CD4-positive, alpha-beta T cell treated with Interleukin-10 for 1 hour (primary cell): Measurements from ENCODE around the gene CD63.

Experiments
- DNase-seq: peaks from one replicate; pipeline ENCODE4 v3.0.0-alpha.2; 2020

The CD63 gene

GRCh38 chr12:55703901-55704761, 24.7 kb downstream of the CD63 start:
- DNase-seq = no peak

GRCh38 chr12:55703288-55703687, 25.5 kb downstream of the CD63 start:
- DNase-seq = no peak

- DNase-seq = no peak
Measured at GRCh38 chr12:55702861-55703260, 25.9 kb downstream of the CD63 start.

GRCh38 chr12:55700255-55701018, 28.4 kb downstream of the CD63 start:
- no peak for DNase-seq

GRCh38 chr12:55699471-55700055, 29.2 kb downstream of the CD63 start:
- no peak for DNase-seq

- no peak for DNase-seq
Measured at GRCh38 chr12:55698965-55699364, 29.8 kb downstream of the CD63 start.

GRCh38 chr12:55698241-55698955, 30.4 kb downstream of the CD63 start:
- no peak for DNase-seq

- no peak for DNase-seq
Measured at GRCh38 chr12:55697686-55698085, 31.1 kb downstream of the CD63 start.

- no peak for DNase-seq
Measured at GRCh38 chr12:55696796-55697462, 31.9 kb downstream of the CD63 start.

GRCh38 chr12:55696141-55696540, 32.7 kb downstream of the CD63 start:
- no peak for DNase-seq

- DNase-seq = no peak
Measured at GRCh38 chr12:55695349-55695748, 33.5 kb downstream of the CD63 start.

- DNase-seq = no peak
Measured at GRCh38 chr12:55694651-55695050, 34.2 kb downstream of the CD63 start.

GRCh38 chr12:55694188-55694515, 34.7 kb downstream of the CD63 start:
- DNase-seq = no peak

GRCh38 chr12:55693323-55694187, 35.3 kb downstream of the CD63 start:
- no peak for DNase-seq

GRCh38 chr12:55692631-55693322, 36.0 kb downstream of the CD63 start:
- DNase-seq = no peak

- no peak for DNase-seq
Measured at GRCh38 chr12:55688716-55689655, 39.8 kb downstream of the CD63 start.

- no peak for DNase-seq
Measured at GRCh38 chr12:55687746-55688145, 41.1 kb downstream of the CD63 start.

GRCh38 chr12:55686366-55687010, 42.3 kb downstream of the CD63 start:
- no peak for DNase-seq

- DNase-seq = no peak
Measured at GRCh38 chr12:55685671-55686070, 43.1 kb downstream of the CD63 start.
